K562 (cell line): Measurements from ENCODE around the gene USP4. TPM values are rescaled to one million over a fixed set of nuclear protein-coding genes. Genes with fewer than 3 reads are reported as not detected.

ENCODE experiments used
- ATAC-seq: fragments of 200-7000 bp; cut with Tn5 transposase; 3 replicates; pipeline ENCODE4 v1.9.1; 2020; ENCODE audit warnings: moderate library complexity
- BruUV-seq: library from RNA; stranded (reverse); fragments of 400-500 nt; replicated peaks from 2 replicates; lab custom pipeline; 2021; lab: Mats Ljungman, UMichigan
- CTCF ChIA-PET: fragments of 300-600 bp; formaldehyde crosslinking; extraction: SDS; loops from one replicate; lab custom pipeline; 2021; ENCODE audit warnings: low intra/inter-chr PET ratio; lab: Yijun Ruan, JAX
- POLR2A ChIA-PET: fragments of 300-600, 350-650 bp; sonication (Branson Sonifier 250); formaldehyde crosslinking; extraction: SDS; loops from one replicate; lab custom pipeline; 2021; ENCODE audit warnings: antibody characterized with exemption, inconsistent platforms; lab: Yijun Ruan, JAX
- DNase-seq, 4 experiments: peaks; one replicate each; pipeline versions ENCODE4 v3.0.0 to v3.0.0-alpha.2; 2011 to 2018; ENCODE audit warnings: low spot score in 3 of 4, mixed read lengths in 3 of 4; ENCODE audit errors: extremely low read depth in 1 of 4
- FAIRE-seq: peaks from 2 replicates; lab custom pipeline; 2011; peaks lifted over from hg19 to GRCh38; lab: Jason Lieb, UNC
- H2AFZ ChIP-seq: 2 replicates; pipeline ENCODE4 v1.6.0; 2011; ENCODE audit warnings: low read depth, low read length, control low read depth, inconsistent platforms
- H3K27ac ChIP-seq: fragments of 200-600 bp; 3 replicates; pipeline ENCODE4 v1.8.0; 2011; ENCODE audit warnings: low read depth, mild to moderate bottlenecking, control low read depth, inconsistent platforms, low read length, moderate library complexity, mixed read lengths; ENCODE audit errors: extremely low read depth
- H3K27me3 ChIP-seq, 2 experiments: fragments of 300-600 bp in 1 of 2; 2 replicates in 1 of 2; 3 replicates in 1 of 2; pipeline versions ENCODE4 v1.6.0 to v1.8.0; 2011; ENCODE audit warnings: inconsistent platforms in 2 of 2, low read length in 2 of 2, mild to moderate bottlenecking in 1 of 2, mixed read lengths in 1 of 2, moderate library complexity in 1 of 2; ENCODE audit not compliant: control insufficient read depth in 2 of 2, insufficient read depth in 2 of 2
- H3K36me3 ChIP-seq: fragments of 300-600 bp; 3 replicates; pipeline ENCODE4 v1.8.0; 2011; ENCODE audit warnings: mild to moderate bottlenecking, low read length, inconsistent platforms; ENCODE audit not compliant: control insufficient read depth, insufficient read depth
- H3K4me1 ChIP-seq, 2 experiments: fragments of 200-600 bp in 1 of 2; replicated peaks in 1 of 2; 2 replicates in 1 of 2; 3 replicates in 1 of 2; pipeline versions ENCODE4 v1.5.1 to v1.8.0; 2011; ENCODE audit warnings: inconsistent platforms in 2 of 2, low read length in 2 of 2, mild to moderate bottlenecking in 1 of 2, mixed read lengths in 1 of 2, moderate library complexity in 1 of 2; ENCODE audit not compliant: control insufficient read depth in 2 of 2, insufficient read depth in 2 of 2
- H3K4me2 ChIP-seq: 2 replicates; pipeline ENCODE4 v1.6.1; 2011; ENCODE audit warnings: low read length, control low read depth, inconsistent platforms, mixed read lengths; ENCODE audit not compliant: insufficient read depth
- H3K4me3 ChIP-seq: fragments of 200-600 bp; sonication (generic), shearing (Covaris generic); 2 replicates; pipeline ENCODE4 v1.5.1; 2016; ENCODE audit warnings: control low read depth, inconsistent platforms
- H3K79me2 ChIP-seq: fragments of 200-600 bp; 3 replicates; pipeline ENCODE4 v1.8.0; 2011; ENCODE audit warnings: low read length, inconsistent platforms; ENCODE audit not compliant: control insufficient read depth, insufficient read depth
- H3K9ac ChIP-seq, 2 experiments: 2 replicates each; pipeline versions ENCODE4 v1.6.0 to v1.6.1; 2011; ENCODE audit warnings: low read depth in 2 of 2, low read length in 2 of 2, control low read depth in 1 of 2, inconsistent platforms in 1 of 2, mild to moderate bottlenecking in 1 of 2, mixed read lengths in 1 of 2; ENCODE audit not compliant: insufficient read depth in 1 of 2
- H3K9me1 ChIP-seq: one replicate; pipeline ENCODE4 v1.6.0; 2011; ENCODE audit warnings: inconsistent platforms, mild to moderate bottlenecking, low read length, moderate library complexity; ENCODE audit not compliant: control insufficient read depth, insufficient read depth
- H3K9me3 ChIP-seq: replicated peaks from 2 replicates; pipeline ENCODE4 v1.5.1; 2011; ENCODE audit warnings: low read depth, low read length, inconsistent platforms; ENCODE audit not compliant: control insufficient read depth, insufficient read depth
- H4K20me1 ChIP-seq: replicated peaks from 2 replicates; pipeline ENCODE4 v1.6.1; 2011; ENCODE audit warnings: low read length, inconsistent platforms, mixed read lengths; ENCODE audit not compliant: control insufficient read depth, insufficient read depth
- CAMTA2 ChIP-seq: fragments of 250-450 bp; sonication (Bioruptor Pico); conservative IDR thresholded peaks from 2 replicates; pipeline ENCODE4 v1.5.1; 2022
- DMBX1 ChIP-seq: fragments of 250-450 bp; sonication (Bioruptor Pico); IDR thresholded peaks from 2 replicates; pipeline ENCODE4 v1.8.0; 2022; ENCODE audit warnings: inconsistent platforms, mild to moderate bottlenecking, moderate library complexity, borderline replicate concordance
- EP300 ChIP-seq: IDR thresholded peaks from 2 replicates; pipeline ENCODE4 v1.6.1; 2012; ENCODE audit warnings: low read length, improper control_type of control experiment
- GATAD2B ChIP-seq: fragments of 450-650 bp; IDR thresholded peaks from 2 replicates; pipeline ENCODE4 v1.6.1; 2017; ENCODE audit warnings: mild to moderate bottlenecking, borderline replicate concordance
- RAD21 ChIP-seq, 2 experiments: fragments of 250-450 bp in 1 of 2; fragments of 450-650 bp in 1 of 2; sonication (Bioruptor Pico) in 1 of 2; formaldehyde crosslinking in 1 of 2; IDR thresholded peaks in 1 of 2; conservative IDR thresholded peaks in 1 of 2; 2 replicates each; pipeline versions ENCODE4 v1.4.0 to v1.8.0; 2020 to 2022; ENCODE audit warnings: mild to moderate bottlenecking in 2 of 2, moderate library complexity in 1 of 2
- SMARCB1 ChIP-seq: IDR thresholded peaks from 2 replicates; pipeline ENCODE4 v1.6.1; 2011; ENCODE audit warnings: improper control_type of control experiment, low read depth; ENCODE audit not compliant: insufficient read length
- TGIF2 ChIP-seq: sonication (generic); formaldehyde crosslinking; IDR thresholded peaks from 2 replicates; pipeline ENCODE4 v1.8.1; 2022; ENCODE audit warnings: mild to moderate bottlenecking, missing genetic modification reagents, moderate library complexity
- ZKSCAN8 ChIP-seq: fragments of 200-800 bp; sonication (Bioruptor generic); IDR thresholded peaks from 2 replicates; pipeline ENCODE4 v1.6.1; 2016; ENCODE audit warnings: missing genetic modification characterization, missing compliant biosample characterization
- ZSCAN29 ChIP-seq: fragments of 450-650 bp; IDR thresholded peaks from 2 replicates; pipeline ENCODE4 v1.6.1; 2017
- WGBS: fragments of 100-300 bp; shearing (Covaris generic); methylation state at CpG from one replicate; pipeline ENCODE4 v1.1.6; 2016; ENCODE audit warnings: low coverage, mixed read lengths; ENCODE audit not compliant: insufficient coverage; ENCODE audit errors: missing lambda C conversion rate; 5-methylcytosine and 5-hydroxymethylcytosine counted together
- in situ Hi-C: fragments of 300-500 bp; cut with MboI; formaldehyde crosslinking; loops from 4 replicates; pipeline ENCODE4 v1.15.0; 2018; ENCODE audit warnings: inconsistent platforms, mixed read lengths
- intact Hi-C: fragments of 100-400 bp; cut with micrococcal nuclease; formaldehyde crosslinking; loops from 2 replicates; pipeline ENCODE4 v1.14.2; 2022
- polyA plus RNA-seq, 8 experiments: library from polyadenylated mRNA; depleted of rRNA in 4 of 8; stranded (reverse) in 5 of 8; unstranded in 3 of 8; fragments of >200 nt; fragmentation: Nextera tagmentation in 2 of 8; fragmentation: Illumina TruSeq in 1 of 8; extraction: Ambion mirVana in 2 of 8; extraction: Trizol in 1 of 8; gene quantifications; 2 replicates each; pipeline versions ENCODE4 v1.2.1 to v1.2.3, GENCODE V29; 2011 to 2014; ENCODE audit warnings: inconsistent platforms in 1 of 8, missing spikeins in 1 of 8
- total RNA-seq, 7 experiments: library from RNA; depleted of rRNA in 6 of 7; stranded (reverse); fragments of >200 nt in 6 of 7; fragmentation: Illumina TruSeq in 2 of 7; extraction: Trizol in 2 of 7; gene quantifications; 2 replicates each; pipeline versions ENCODE4 v1.2.1 to v1.2.3, GENCODE V29; 2011 to 2021; ENCODE audit warnings: low replicate concordance in 1 of 7
- TF ChIP-seq, protein P1 (sequence below): sonication (generic); formaldehyde crosslinking; IDR thresholded peaks from 2 replicates; pipeline ENCODE4 v1.9.0; 2022; ENCODE audit warnings: mild to moderate bottlenecking, missing genetic modification reagents
- TF ChIP-seq, protein P2 (sequence below), 3 experiments: fragments of 200-800 bp in 1 of 3; fragments of 250-450 bp in 1 of 3; fragments of 450-650 bp in 1 of 3; sonication (Bioruptor Pico) in 1 of 3; sonication (Bioruptor generic) in 1 of 3; formaldehyde crosslinking in 1 of 3; IDR thresholded peaks; 2 replicates each; pipeline versions ENCODE4 v1.6.1 to v1.8.0; 2016 to 2022; ENCODE audit warnings: mild to moderate bottlenecking in 2 of 3, missing genetic modification characterization in 2 of 3, missing compliant biosample characterization in 1 of 3, moderate library complexity in 1 of 3
- TF ChIP-seq, protein P3 (sequence below): fragments of 450-650 bp; IDR thresholded peaks from 2 replicates; pipeline ENCODE4 v1.6.1; 2016; ENCODE audit warnings: missing biosample characterization, missing genetic modification characterization
- TF ChIP-seq, protein P4 (sequence below): fragments of 450-650 bp; IDR thresholded peaks from one replicate; pipeline ENCODE4 v1.6.1; 2018; ENCODE audit warnings: mild to moderate bottlenecking, moderate library complexity; ENCODE audit not compliant: partially characterized antibody

The USP4 gene
- total and polyA plus RNA-seq, 9 of the 15 experiments (the other 6 are each of a cell fraction or from before 2014, with no cell fraction given): 11.8 to 40.4 (median 22.9) TPM

DNA sequence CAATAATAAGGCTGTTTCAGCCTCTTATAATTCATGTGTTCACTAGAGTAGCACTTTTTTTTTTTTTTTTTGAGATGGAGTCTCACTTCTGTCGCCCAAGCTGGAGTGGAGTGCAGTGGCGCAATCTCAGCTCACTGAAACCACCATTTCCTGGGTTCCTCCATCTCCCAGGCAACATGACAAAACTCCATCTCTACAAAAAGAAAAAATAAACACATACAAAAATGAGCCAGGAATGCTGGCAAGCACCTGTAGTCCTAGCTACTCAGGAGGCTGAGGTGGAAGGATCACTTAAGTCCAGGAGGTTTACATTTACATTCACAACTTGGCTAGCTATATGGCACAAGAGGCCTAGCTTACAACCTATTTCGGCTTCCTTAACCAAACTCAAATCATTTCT, 6.8 kb downstream of the USP4 start (continued):
- no peak for TF ChIP-seq TGIF2 (CRISPR knock-in tag)

DNA sequence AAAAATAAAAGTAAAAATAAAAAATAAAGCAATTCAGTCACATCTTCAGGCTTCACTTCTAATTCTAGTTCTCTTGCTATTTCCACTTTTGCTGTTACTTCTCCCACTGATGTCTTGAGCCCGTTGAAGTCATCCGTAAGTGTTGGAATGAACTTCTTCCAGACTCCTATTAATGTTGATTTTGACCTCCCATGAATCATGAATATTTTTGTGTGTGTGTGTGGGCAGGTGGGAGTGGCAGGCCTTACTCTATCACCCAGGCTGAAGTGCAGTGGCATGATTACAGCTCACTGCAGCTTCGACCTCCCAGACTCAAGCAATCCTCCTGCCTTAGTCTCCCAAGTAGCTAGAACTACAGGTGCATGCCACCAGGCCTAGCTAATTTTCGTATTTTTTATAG, 10.7 kb downstream of the USP4 start:
- Histone ChIP-seq H3K4me2 (no peak overlapping the region), H3K9ac (no peak overlapping the region), H3K36me3 (peaks cover 70% of the 10 kb centered on the region), H3K9me1 (no peaks in the 10 kb centered on the region), H3K79me2 (no peaks in the 10 kb centered on the region), H3K4me3 (no peak overlapping the region), H3K9me3 (no peaks in the 10 kb centered on the region), H4K20me1 (no peaks in the 10 kb centered on the region), H3K4me1 (no peaks in the 10 kb centered on the region), H3K27me3 (no peaks in the 10 kb centered on the region), H3K27ac (no peak overlapping the region), H2AFZ (no peak overlapping the region)
- in situ Hi-C loops (no loop called here), intact Hi-C loops (no loop called here)
- FAIRE-seq (no peak), ATAC-seq (no peak), DNase-seq (no peak)
- 91% methylated on average over 4 of the region's 4 CpGs for WGBS
- BruUV-seq: no TSS peak
- ChIA-PET CTCF (no interaction called here), POLR2A (no interaction called here)
- TF ChIP-seq DMBX1 (CRISPR knock-in tag): no peak
- TF ChIP-seq, protein P1, sequence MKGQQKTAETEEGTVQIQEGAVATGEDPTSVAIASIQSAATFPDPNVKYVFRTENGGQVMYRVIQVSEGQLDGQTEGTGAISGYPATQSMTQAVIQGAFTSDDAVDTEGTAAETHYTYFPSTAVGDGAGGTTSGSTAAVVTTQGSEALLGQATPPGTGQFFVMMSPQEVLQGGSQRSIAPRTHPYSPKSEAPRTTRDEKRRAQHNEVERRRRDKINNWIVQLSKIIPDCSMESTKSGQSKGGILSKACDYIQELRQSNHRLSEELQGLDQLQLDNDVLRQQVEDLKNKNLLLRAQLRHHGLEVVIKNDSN (CRISPR knock-in tag): no peak
- no peak for TF ChIP-seq RAD21 (CRISPR knock-in tag; conservative IDR thresholded peaks at IDR 0.05 in 1 of 2, IDR thresholded peaks at IDR 0.05 in 1 of 2)
- TF ChIP-seq, protein P2, sequence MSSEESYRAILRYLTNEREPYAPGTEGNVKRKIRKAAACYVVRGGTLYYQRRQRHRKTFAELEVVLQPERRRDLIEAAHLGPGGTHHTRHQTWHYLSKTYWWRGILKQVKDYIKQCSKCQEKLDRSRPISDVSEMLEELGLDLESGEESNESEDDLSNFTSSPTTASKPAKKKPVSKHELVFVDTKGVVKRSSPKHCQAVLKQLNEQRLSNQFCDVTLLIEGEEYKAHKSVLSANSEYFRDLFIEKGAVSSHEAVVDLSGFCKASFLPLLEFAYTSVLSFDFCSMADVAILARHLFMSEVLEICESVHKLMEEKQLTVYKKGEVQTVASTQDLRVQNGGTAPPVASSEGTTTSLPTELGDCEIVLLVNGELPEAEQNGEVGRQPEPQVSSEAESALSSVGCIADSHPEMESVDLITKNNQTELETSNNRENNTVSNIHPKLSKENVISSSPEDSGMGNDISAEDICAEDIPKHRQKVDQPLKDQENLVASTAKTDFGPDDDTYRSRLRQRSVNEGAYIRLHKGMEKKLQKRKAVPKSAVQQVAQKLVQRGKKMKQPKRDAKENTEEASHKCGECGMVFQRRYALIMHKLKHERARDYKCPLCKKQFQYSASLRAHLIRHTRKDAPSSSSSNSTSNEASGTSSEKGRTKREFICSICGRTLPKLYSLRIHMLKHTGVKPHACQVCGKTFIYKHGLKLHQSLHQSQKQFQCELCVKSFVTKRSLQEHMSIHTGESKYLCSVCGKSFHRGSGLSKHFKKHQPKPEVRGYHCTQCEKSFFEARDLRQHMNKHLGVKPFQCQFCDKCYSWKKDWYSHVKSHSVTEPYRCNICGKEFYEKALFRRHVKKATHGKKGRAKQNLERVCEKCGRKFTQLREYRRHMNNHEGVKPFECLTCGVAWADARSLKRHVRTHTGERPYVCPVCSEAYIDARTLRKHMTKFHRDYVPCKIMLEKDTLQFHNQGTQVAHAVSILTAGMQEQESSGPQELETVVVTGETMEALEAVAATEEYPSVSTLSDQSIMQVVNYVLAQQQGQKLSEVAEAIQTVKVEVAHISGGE (CRISPR knock-in tag; IDR thresholded peaks at IDR 0.05): no peak
- TF ChIP-seq GATAD2B: no peak
- no peak for TF ChIP-seq ZKSCAN8
- TF ChIP-seq ZSCAN29: no peak
- TF ChIP-seq, protein P3, sequence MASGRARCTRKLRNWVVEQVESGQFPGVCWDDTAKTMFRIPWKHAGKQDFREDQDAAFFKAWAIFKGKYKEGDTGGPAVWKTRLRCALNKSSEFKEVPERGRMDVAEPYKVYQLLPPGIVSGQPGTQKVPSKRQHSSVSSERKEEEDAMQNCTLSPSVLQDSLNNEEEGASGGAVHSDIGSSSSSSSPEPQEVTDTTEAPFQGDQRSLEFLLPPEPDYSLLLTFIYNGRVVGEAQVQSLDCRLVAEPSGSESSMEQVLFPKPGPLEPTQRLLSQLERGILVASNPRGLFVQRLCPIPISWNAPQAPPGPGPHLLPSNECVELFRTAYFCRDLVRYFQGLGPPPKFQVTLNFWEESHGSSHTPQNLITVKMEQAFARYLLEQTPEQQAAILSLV (tag): no peak
- no peak for TF ChIP-seq EP300
- no peak for TF ChIP-seq SMARCB1
- no peak for TF ChIP-seq CAMTA2 (CRISPR knock-in tag)
- TF ChIP-seq, protein P4, sequence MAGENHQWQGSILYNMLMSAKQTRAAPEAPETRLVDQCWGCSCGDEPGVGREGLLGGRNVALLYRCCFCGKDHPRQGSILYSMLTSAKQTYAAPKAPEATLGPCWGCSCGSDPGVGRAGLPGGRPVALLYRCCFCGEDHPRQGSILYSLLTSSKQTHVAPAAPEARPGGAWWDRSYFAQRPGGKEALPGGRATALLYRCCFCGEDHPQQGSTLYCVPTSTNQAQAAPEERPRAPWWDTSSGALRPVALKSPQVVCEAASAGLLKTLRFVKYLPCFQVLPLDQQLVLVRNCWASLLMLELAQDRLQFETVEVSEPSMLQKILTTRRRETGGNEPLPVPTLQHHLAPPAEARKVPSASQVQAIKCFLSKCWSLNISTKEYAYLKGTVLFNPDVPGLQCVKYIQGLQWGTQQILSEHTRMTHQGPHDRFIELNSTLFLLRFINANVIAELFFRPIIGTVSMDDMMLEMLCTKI: no peak
